Measurements from ENCODE around the gene PGAP6. TPM values are rescaled to one million over a fixed set of nuclear protein-coding genes. Genes with fewer than 3 reads are reported as not detected.
A peak's percentile ranks its signal among the peaks of the same experiment; 100 is the strongest.
"Not testable (repeated sequence)": the region's sequence is repeated elsewhere in the genome, so short reads cannot be mapped to it uniquely, and the experiment has no call there.

The PGAP6 gene
- total RNA-seq, 4 donors from 2014 or later = 31.6 to 83.3 (median 62.2) TPM

DNA sequence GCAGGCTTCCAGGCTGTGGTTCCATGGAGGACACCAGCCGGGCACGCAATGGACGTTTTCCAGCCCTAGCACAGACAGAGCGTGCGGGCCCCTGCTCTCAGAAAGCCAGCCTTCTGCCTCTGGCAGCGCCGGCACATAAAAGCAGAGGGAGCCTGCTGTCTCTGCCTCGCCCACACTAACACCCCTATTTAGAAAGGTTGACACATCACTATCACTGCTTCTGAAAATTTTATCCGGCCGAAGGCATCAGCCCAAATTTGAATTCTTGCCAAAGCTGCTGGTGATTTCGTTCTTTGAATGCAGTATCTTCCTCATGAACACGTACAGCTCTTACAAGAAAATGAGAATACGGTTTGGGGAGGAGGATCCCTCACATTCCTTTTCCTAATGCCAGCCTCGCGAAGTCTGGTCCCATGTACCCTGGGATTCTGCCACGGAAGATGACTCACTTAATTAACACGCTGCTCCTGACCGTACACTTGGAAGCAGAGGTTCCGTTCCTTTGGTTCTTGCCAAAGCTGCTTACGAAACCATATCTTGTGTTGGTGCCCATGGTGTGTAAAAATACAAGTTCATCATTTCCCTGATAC lies 42.4 kb upstream of the PGAP6 start:
- Histone ChIP-seq H3K27ac (peak overlapping the region; percentile 45 to 91 (median 90)), H3K4me3 (replicated peaks in 1 of 3) (peak overlapping the region in 1 of 3 donors; percentile 56), H3K9me3 (no peaks in the 10 kb centered on the region), H3K36me3 (no peaks in the 10 kb centered on the region), H3K4me1 (peaks cover 19 to 21% of the 10 kb centered on the region in 2 donors), H3K27me3 (no peaks in the 10 kb centered on the region)
- no peak for TF ChIP-seq CTCF (IDR thresholded peaks at IDR 0.05)
- TF ChIP-seq POLR2A (IDR thresholded peaks at IDR 0.05) = no peak
- WGBS, 2 donors = 65 to 82% methylated on average over 20 of the region's 20 CpGs
- DNase-seq = peak; percentile 25
- intact Hi-C loops (cut with DNase I) = no loop called here

GRCh38 chr16:422179-422578 lies 40.4 kb upstream of the PGAP6 start:
- DNase-seq; H3K27me3 ChIP-seq; H3K36me3 ChIP-seq; H3K9me3 ChIP-seq; H3K4me3 ChIP-seq (replicated peaks in 1 of 3); H3K27ac ChIP-seq; intact Hi-C loops (cut with DNase I): not testable (repeated sequence)
- 90 to 96% methylated on average over 13 of the region's 13 CpGs for WGBS, 2 donors
- peaks cover 13 to 18% of the 10 kb centered on the region in 2 donors for H3K4me1 ChIP-seq

GRCh38 chr16:415170-415498 lies 33.4 kb upstream of the PGAP6 start:
- H3K27me3 ChIP-seq; H3K4me3 ChIP-seq (replicated peaks in 1 of 3); intact Hi-C loops (cut with DNase I); H3K4me1 ChIP-seq; DNase-seq; H3K27ac ChIP-seq; H3K36me3 ChIP-seq; H3K9me3 ChIP-seq: not testable (repeated sequence)
- 91% methylated on average over 3 of the region's 3 CpGs for WGBS, 2 donors

DNA sequence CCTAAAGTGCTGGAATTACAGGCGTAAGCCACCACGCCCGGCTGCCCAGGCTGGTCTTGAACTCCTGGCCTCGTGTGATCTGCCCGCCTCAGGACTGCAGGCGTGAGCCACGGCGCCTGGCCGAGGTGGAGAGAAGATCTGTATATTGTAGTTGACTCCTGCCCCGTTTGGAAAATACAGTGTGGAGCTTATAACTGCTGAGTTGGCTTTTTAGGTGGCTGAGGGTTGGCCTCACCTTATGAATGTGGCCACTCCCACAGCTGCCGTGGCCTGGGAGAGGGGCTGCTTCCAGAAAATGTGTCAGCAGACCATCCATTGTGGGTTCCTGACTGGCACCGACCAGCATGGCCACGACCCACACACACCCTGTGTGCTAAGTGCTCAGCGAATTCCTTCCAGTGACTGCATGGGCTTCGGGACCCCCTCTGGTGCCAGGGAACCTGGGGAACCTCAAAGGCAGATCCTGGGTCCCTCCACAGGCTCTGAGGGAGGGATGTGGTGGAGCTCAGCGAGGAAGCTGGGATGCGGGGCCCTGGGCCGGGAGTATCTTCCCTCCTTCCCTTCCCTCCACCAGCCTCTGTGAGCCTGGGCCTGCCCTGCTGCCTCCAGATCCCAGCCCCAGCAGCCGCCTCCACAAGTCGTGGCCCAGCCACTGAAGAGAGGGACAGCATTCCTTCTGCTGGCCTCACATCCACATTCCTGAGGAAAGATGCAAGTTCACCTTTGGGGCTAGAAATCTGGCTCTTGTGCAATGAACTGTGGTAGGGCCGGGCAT lies 32.8 kb upstream of the PGAP6 start:
- TF ChIP-seq POLR2A (IDR thresholded peaks at IDR 0.05) (no peak), CTCF (IDR thresholded peaks at IDR 0.05) (no peak)
- Histone ChIP-seq H3K27ac (no peak overlapping the region), H3K9me3 (no peaks in the 10 kb centered on the region), H3K27me3 (no peaks in the 10 kb centered on the region), H3K36me3 (no peaks in the 10 kb centered on the region), H3K4me3 (replicated peaks in 1 of 3) (no peak overlapping the region), H3K4me1 (no peaks in the 10 kb centered on the region)
- 88 to 89% methylated on average over 18 to 20 of the region's 21 CpGs for WGBS, 2 donors
- no peak for DNase-seq
- intact Hi-C loops (cut with DNase I) = no loop called here

DNA sequence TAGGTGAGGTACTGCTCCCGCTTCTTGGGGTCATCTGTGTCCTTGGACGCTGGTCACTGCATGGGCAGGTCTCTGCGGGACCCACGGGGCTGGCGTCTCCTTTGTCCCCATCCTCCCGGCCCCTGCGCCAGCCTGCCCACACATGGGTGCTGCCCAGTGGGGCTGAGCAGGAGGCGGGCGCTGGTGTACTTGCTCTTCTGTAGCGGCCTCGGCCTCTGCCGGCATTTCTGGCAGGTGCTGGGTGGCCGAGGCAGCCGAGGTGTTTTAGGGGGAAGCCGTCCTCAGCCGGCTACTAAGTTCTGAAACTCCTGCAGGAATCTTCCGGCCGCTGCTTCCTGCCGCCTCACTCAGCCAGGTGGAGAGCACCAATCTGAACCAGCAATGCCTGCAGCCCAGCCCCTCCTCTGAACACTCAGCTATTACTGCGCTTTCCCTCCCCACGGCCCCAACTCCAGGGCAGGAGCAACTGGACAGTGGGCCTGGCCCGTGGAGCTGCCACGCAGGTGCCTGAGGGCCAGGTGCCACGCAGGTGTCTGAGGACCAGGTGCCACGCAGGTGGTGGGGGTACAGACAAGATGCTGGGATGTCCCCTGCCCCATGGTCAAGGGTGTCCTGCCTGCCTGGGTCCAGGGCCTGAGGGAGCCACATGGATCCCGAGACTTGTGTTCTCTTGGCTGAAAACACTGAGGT lies 29.9 kb upstream of the PGAP6 start:
- no peaks in the 10 kb centered on the region for H3K9me3 ChIP-seq
- no peaks in the 10 kb centered on the region for H3K4me1 ChIP-seq
- no peaks in the 10 kb centered on the region for H3K36me3 ChIP-seq
- WGBS, 2 donors = 94 to 95% methylated on average over 17 to 22 of the region's 26 CpGs
- intact Hi-C loops (cut with DNase I) = no loop called here
- TF ChIP-seq POLR2A (IDR thresholded peaks at IDR 0.05) (no peak), CTCF (IDR thresholded peaks at IDR 0.05) (no peak)
- H3K27ac ChIP-seq = no peak overlapping the region
- no peak for DNase-seq
- no peaks in the 10 kb centered on the region for H3K27me3 ChIP-seq
- H3K4me3 ChIP-seq (replicated peaks in 1 of 3) = no peak overlapping the region
